Mucosa of stomach (tissue), 1 donor: ENCODE data around the gene PLEKHA5.

Source experiments
- H3K27me3 ChIP-seq: one replicate; pipeline ENCODE4 v1.7.0; 2013; ENCODE audit warnings: mild to moderate bottlenecking, low read length; ENCODE audit not compliant: control insufficient read depth, insufficient read depth
- H3K36me3 ChIP-seq: one replicate; pipeline ENCODE4 v1.7.0; 2013; ENCODE audit warnings: low read length; ENCODE audit not compliant: control insufficient read depth, insufficient read depth
- H3K4me1 ChIP-seq: one replicate; pipeline ENCODE4 v1.7.0; 2013; ENCODE audit warnings: mild to moderate bottlenecking, low read length; ENCODE audit not compliant: control insufficient read depth, insufficient read depth
- H3K4me3 ChIP-seq: one replicate; pipeline ENCODE4 v1.7.0; 2013; ENCODE audit warnings: low read length
- H3K9ac ChIP-seq: one replicate; pipeline ENCODE4 v1.7.0; 2013; ENCODE audit warnings: mild to moderate bottlenecking, low read length, moderate library complexity
- H3K9me3 ChIP-seq: one replicate; pipeline ENCODE4 v1.7.0; 2013; ENCODE audit warnings: mild to moderate bottlenecking, low read length, moderate library complexity; ENCODE audit not compliant: control insufficient read depth
- donor health status: Pancreatic carcinoma.

Gene PLEKHA5

DNA sequence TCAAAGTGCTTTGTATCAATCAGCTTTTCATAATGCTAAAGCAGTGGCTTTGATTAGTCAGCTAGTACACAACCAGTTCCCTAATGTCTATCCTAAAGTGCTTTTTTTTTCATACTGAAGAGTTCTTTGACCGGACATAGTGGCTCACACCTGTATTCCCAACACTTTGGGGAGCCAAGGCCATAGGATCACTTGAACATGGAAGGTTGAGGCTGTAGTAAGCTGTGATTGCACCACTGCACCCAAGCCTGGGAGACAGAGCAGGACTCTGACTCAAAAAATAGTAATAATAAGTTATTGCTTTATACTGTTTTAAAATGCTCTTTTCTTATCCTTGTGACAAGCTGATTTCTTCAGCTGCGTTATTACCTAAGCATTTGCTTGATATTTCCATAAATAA is 155.1 kb downstream of the PLEKHA5 start:
- H3K36me3 ChIP-seq = no peaks in the 10 kb centered on the region
- H3K27me3 ChIP-seq = no peaks in the 10 kb centered on the region
- no peaks in the 10 kb centered on the region for H3K4me1 ChIP-seq
- H3K9ac ChIP-seq = no peak overlapping the region
- H3K4me3 ChIP-seq = no peak overlapping the region
- H3K9me3 ChIP-seq = no peaks in the 10 kb centered on the region

- H3K4me1 ChIP-seq = no peaks in the 10 kb centered on the region
- H3K36me3 ChIP-seq = no peaks in the 10 kb centered on the region
- no peak overlapping the region for H3K4me3 ChIP-seq
- no peaks in the 10 kb centered on the region for H3K27me3 ChIP-seq
- no peak overlapping the region for H3K9ac ChIP-seq
- no peaks in the 10 kb centered on the region for H3K9me3 ChIP-seq
These were observed 156.4 kb downstream of the PLEKHA5 start for GRCh38 chr12:19285793-19286448.

- Histone ChIP-seq H3K9ac (no peak overlapping the region), H3K27me3 (no peaks in the 10 kb centered on the region), H3K36me3 (no peaks in the 10 kb centered on the region), H3K4me3 (no peak overlapping the region), H3K9me3 (no peaks in the 10 kb centered on the region), H3K4me1 (no peaks in the 10 kb centered on the region)
These were observed 157.8 kb downstream of the PLEKHA5 start for GRCh38 chr12:19287302-19287701.

- H3K27me3 ChIP-seq = no peaks in the 10 kb centered on the region
- H3K4me3 ChIP-seq = no peak overlapping the region
- H3K9ac ChIP-seq = no peak overlapping the region
- no peaks in the 10 kb centered on the region for H3K4me1 ChIP-seq
- no peaks in the 10 kb centered on the region for H3K36me3 ChIP-seq
- H3K9me3 ChIP-seq = no peaks in the 10 kb centered on the region
These were observed 158.6 kb downstream of the PLEKHA5 start for GRCh38 chr12:19288161-19288560.

DNA sequence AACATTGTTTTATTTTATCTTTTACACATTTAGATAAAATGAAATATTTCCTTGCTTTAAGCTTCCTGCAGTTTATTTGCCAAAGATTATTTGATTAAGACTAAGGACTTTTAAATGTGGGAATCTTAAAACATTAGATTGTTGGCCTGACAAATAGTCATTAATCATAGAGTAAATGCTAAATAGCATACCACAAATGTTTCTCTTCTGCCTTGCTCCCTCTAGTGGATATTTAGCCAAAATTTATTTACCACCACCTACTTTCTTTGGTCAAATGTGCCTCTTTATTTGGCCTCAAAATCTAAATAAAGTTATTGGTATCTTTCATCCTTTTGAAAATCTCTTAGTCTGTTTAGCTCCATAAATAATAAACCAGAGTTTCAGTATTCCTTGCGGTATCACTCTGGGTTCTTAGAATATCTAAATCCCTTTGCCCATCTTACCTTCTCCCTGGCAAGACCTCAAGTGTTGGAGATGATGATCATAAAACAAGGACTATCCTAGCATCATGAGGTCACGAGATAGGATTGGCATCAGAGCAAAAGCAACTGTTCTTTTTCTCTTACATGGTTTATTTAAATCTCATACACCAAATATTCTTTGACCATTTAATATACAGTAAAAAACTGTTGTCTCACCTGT is 159.2 kb downstream of the PLEKHA5 start:
- Histone ChIP-seq H3K4me1 (no peaks in the 10 kb centered on the region), H3K4me3 (no peak overlapping the region), H3K27me3 (no peaks in the 10 kb centered on the region), H3K36me3 (no peaks in the 10 kb centered on the region), H3K9me3 (no peaks in the 10 kb centered on the region), H3K9ac (no peak overlapping the region)

DNA sequence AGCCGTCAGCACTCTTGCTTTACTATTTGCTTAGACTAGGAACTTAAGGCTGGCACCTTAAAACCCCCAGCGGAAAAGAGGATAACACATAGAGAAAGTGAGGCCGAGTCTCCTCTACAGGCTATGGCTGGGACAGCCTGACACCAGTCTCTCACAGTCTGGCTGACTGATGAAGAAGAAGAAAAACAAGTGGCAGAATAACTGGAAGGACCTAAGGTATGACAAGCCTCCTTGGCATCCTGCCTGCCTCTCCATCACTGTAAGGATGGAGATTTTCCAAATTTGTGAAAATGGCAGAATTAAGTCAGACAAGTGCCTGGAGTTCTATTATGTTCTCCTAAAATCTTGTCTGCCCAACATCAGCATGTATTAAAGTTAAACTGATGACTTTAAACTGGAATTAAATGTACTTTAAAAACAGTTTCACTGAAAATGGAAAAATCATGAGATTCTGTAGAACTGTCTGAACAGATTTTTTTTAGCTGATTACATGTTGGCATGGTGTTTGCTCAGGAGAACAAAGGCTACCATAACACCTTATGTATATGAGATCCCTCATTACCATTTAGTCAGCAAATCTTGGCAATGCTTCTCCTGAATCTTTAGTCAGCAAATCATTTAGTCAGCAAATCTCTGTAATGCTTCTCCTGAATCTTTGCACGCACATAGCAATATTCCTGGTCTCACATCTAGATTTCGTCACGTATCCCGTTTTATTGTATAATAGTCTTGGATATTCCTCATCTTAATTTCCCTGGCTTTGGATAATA is 169.5 kb downstream of the PLEKHA5 start:
- H3K9me3 ChIP-seq = no peaks in the 10 kb centered on the region
- no peak overlapping the region for H3K4me3 ChIP-seq
- H3K9ac ChIP-seq = no peak overlapping the region

GRCh38 chr12:19299765-19300164 is 170.2 kb downstream of the PLEKHA5 start:
- Histone ChIP-seq H3K9me3 (no peaks in the 10 kb centered on the region), H3K36me3 (no peaks in the 10 kb centered on the region), H3K4me1 (no peaks in the 10 kb centered on the region), H3K4me3 (no peak overlapping the region), H3K9ac (no peak overlapping the region), H3K27me3 (no peaks in the 10 kb centered on the region)

More for the DNA sequence above, 169.5 kb downstream of the PLEKHA5 start:
- H3K36me3 ChIP-seq = no peaks in the 10 kb centered on the region
- H3K4me1 ChIP-seq = no peaks in the 10 kb centered on the region
- H3K27me3 ChIP-seq = no peaks in the 10 kb centered on the region

- no peak overlapping the region for H3K9ac ChIP-seq
- no peak overlapping the region for H3K4me3 ChIP-seq
- no peaks in the 10 kb centered on the region for H3K9me3 ChIP-seq
- no peaks in the 10 kb centered on the region for H3K27me3 ChIP-seq
- no peaks in the 10 kb centered on the region for H3K4me1 ChIP-seq
- no peaks in the 10 kb centered on the region for H3K36me3 ChIP-seq
These were observed 171.7 kb downstream of the PLEKHA5 start for GRCh38 chr12:19301223-19301622.

- H3K9me3 ChIP-seq = no peaks in the 10 kb centered on the region
- no peaks in the 10 kb centered on the region for H3K27me3 ChIP-seq
- no peak overlapping the region for H3K9ac ChIP-seq
- no peak overlapping the region for H3K4me3 ChIP-seq
- H3K36me3 ChIP-seq = no peaks in the 10 kb centered on the region
- no peaks in the 10 kb centered on the region for H3K4me1 ChIP-seq
These were observed 172.2 kb downstream of the PLEKHA5 start for GRCh38 chr12:19301688-19302087.

DNA sequence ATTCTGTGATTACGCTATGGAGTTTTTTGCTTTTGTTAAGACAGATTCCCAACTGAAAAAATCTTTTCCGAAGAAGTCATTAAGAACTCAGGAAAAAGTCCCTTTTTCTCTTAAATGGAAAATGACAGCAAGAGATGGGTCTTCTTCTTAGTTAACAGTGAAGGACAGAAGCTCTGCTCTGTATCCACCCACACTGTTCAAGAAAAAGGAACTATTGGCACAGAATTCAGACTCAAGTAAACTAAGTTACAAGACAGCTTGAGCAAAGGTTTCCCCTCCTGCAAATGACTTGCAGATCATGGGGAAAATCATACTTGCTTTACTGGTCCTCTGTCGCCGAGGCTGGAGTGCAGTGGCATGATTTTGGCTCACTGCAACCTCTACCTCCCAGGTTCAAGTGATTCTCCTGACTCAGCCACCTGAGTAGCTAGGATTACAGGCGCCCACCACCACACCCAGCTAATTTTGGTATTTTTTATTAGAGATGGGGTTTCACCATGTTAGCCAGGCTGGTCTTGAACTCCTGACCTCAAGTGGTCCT is 172.6 kb downstream of the PLEKHA5 start:
- H3K4me3 ChIP-seq = no peak overlapping the region
- H3K36me3 ChIP-seq = no peaks in the 10 kb centered on the region
- no peaks in the 10 kb centered on the region for H3K4me1 ChIP-seq
- H3K9me3 ChIP-seq = no peaks in the 10 kb centered on the region
- no peaks in the 10 kb centered on the region for H3K27me3 ChIP-seq
- H3K9ac ChIP-seq = no peak overlapping the region

DNA sequence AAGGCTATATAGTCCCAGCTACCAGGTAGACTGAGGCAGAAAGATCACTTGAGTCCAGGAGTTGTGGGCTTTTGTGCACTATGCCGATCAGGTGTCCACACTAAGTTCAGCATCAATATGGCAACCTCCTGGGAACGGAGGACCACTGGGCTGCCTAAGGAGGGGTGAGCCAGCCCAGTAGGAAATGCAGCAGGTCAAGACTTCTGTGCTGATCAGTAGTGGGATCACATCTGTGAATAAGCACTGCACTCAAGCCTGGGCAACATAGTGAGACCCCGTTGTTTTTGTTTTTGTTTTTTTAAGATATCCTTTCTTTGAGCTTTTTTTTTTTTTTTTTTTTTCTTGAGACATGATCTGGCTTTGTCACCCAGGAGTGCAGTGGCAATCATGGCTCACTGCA is 174.0 kb downstream of the PLEKHA5 start:
- H3K27me3 ChIP-seq = no peaks in the 10 kb centered on the region
- no peak overlapping the region for H3K9ac ChIP-seq
- H3K36me3 ChIP-seq = no peaks in the 10 kb centered on the region
- H3K4me1 ChIP-seq = no peaks in the 10 kb centered on the region
- no peak overlapping the region for H3K4me3 ChIP-seq
- H3K9me3 ChIP-seq = no peaks in the 10 kb centered on the region

DNA sequence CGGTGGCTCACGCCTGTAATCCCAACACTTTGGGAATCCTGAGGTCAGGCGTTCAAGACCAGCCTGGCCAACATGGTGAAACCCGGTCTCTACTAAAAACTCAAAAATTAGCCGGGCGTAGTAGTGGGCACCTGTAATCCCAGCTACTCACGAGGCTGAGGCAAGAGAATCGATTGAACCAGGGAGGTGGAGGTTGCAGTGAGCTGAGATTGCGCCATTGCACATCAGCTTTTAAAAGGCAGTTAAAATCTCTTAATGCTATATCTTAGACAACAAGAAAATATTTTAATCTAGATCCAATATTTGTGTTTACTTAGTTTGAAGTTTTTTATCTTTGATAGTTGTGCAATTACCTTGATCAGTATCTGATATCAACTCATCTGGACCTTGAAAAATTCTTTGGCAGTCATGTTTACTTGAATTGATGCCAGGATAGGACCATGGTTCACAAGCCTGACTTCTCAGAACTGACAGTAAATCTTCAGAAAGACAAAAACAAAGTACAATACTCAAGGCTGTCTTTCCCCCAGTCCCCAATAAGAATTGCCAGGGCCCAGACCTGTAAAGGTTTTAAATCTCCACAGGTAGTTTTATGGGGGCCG is 174.7 kb downstream of the PLEKHA5 start:
- Histone ChIP-seq H3K9me3 (no peaks in the 10 kb centered on the region), H3K9ac (no peak overlapping the region), H3K27me3 (no peaks in the 10 kb centered on the region), H3K4me3 (no peak overlapping the region), H3K36me3 (no peaks in the 10 kb centered on the region), H3K4me1 (no peaks in the 10 kb centered on the region)
